ENCODE measurements around the gene PMPCA. TPM values are rescaled to one million over a fixed set of nuclear protein-coding genes. Genes with fewer than 3 reads are reported as not detected.

PMPCA gene
- total and polyA plus RNA-seq, 2 experiments from 2014 or later, result 61.3 to 88.2 TPM

GRCh38 chr9:136426787-136427186 is 16.3 kb downstream of the PMPCA start (continued):
- TF ChIP-seq ZNF462 (CRISPR knock-in tag; IDR thresholded peaks at IDR 0.05) (no peak), POLR2AphosphoS5 (IDR thresholded peaks at IDR 0.05; ENCODE audit: low read depth) (no peak)

DNA sequence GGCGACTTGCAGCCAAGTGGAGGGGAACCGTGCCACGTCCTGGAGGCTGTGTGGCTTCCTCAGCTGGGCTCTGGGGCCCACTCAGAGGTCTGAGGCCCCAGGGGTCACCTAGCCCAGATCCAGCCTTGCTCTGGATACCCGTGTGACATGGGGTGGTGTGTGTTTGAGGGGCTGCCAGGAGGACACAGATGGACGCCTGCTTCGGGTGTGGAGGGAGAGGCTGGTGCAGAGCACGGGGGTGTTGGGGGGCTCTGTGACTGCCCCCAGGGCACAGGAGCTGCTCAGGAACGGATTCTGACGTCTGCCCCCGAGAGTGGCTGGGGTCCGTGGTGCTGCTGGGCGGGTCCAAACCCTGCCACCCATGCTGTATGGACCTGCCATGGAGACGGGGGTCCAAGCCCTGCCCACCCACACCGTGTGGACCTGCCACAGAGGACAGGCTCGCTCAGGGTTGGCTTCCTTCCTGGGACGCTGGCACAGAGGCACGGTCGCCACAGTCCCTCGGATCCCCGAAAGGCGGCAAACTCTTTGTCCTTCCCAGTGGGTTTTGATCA is 18.7 kb downstream of the PMPCA start:
- Histone ChIP-seq H3K4me2 (no peak overlapping the region), H3K9me2 (ENCODE audit: insufficient read depth) (no peaks in the 10 kb centered on the region), H3K4me3 (no peak overlapping the region), H3K27me3 (ENCODE audit: insufficient read depth) (no peaks in the 10 kb centered on the region), H2AFZ (no peak overlapping the region), H3K79me2 (replicated peaks; ENCODE audit: insufficient read depth) (no peaks in the 10 kb centered on the region), H3K27ac (ENCODE audit: low read depth) (no peak overlapping the region), H3K4me1 (ENCODE audit: insufficient read depth) (no peaks in the 10 kb centered on the region), H4K20me1 (replicated peaks; ENCODE audit: insufficient read depth) (no peaks in the 10 kb centered on the region), H3F3A (replicated peaks; ENCODE audit: low read depth) (no peaks in the 10 kb centered on the region), H3K36me3 (ENCODE audit: insufficient read depth) (no peaks in the 10 kb centered on the region)
- no peak overlapping the region for H3K4me3 Mint-ChIP-seq
- H3K4me1 Mint-ChIP-seq, result no peaks in the 10 kb centered on the region
- H3K9me3 Mint-ChIP-seq, result no peaks in the 10 kb centered on the region
- H3K27ac Mint-ChIP-seq, result no peak overlapping the region
- ATAC-seq (no peak), DNase-seq (ENCODE audit: low spot score) (no peak)
- H3K27me3 Mint-ChIP-seq (ENCODE audit: insufficient read depth, low read depth, poor library complexity), result peaks cover 5% of the 10 kb centered on the region
- peaks cover 25% of the 10 kb centered on the region; the same call in 2 of the 3 replicates for H3K36me3 Mint-ChIP-seq (ENCODE audit: low read depth)
- TF ChIP-seq, protein P1, sequence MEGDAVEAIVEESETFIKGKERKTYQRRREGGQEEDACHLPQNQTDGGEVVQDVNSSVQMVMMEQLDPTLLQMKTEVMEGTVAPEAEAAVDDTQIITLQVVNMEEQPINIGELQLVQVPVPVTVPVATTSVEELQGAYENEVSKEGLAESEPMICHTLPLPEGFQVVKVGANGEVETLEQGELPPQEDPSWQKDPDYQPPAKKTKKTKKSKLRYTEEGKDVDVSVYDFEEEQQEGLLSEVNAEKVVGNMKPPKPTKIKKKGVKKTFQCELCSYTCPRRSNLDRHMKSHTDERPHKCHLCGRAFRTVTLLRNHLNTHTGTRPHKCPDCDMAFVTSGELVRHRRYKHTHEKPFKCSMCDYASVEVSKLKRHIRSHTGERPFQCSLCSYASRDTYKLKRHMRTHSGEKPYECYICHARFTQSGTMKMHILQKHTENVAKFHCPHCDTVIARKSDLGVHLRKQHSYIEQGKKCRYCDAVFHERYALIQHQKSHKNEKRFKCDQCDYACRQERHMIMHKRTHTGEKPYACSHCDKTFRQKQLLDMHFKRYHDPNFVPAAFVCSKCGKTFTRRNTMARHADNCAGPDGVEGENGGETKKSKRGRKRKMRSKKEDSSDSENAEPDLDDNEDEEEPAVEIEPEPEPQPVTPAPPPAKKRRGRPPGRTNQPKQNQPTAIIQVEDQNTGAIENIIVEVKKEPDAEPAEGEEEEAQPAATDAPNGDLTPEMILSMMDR (conservative IDR thresholded peaks at IDR 0.05; ENCODE audit: low read depth in 2 of 2), result no peak
- no peak for TF ChIP-seq REST (IDR thresholded peaks at IDR 0.05; ENCODE audit: unreplicated experiment)
- no peak for TF ChIP-seq ZNF114 (CRISPR knock-in tag; IDR thresholded peaks at IDR 0.05)
- no peak for TF ChIP-seq POLR2AphosphoS5 (IDR thresholded peaks at IDR 0.05; ENCODE audit: low read depth)
- TF ChIP-seq EZH2 (IDR thresholded peaks at IDR 0.05; ENCODE audit: low read depth, unreplicated experiment), result no peak
- TF ChIP-seq STAT1 (IDR thresholded peaks at IDR 0.05; ENCODE audit: unreplicated experiment), result no peak
- no peak for TF ChIP-seq EZH2phosphoT487 (IDR thresholded peaks at IDR 0.05; ENCODE audit: unreplicated experiment)
- TF ChIP-seq ZNF331 (CRISPR knock-in tag; IDR thresholded peaks at IDR 0.05; ENCODE audit: low read depth), result no peak
- no peak for TF ChIP-seq ETS1 (IDR thresholded peaks at IDR 0.05)
- no peak for TF ChIP-seq NANOG (IDR thresholded peaks at IDR 0.05; ENCODE audit: borderline replicate concordance)

Data from GM23338 (cell line).